Kidney (tissue), 14 donors: ENCODE measurements around the gene P3H4. TPM values are rescaled to one million over a fixed set of nuclear protein-coding genes. Genes with fewer than 3 reads are reported as not detected.

Experiments
- DNase-seq, 5 donors: peaks; one replicate each; pipeline ENCODE4 v3.0.0-alpha.2; 2013 to 2020
- FAIRE-seq: peaks from 2 replicates; lab custom pipeline; 2012; peaks lifted over from hg19 to GRCh38; lab: Jason Lieb, UNC
- H3K27ac ChIP-seq, 2 donors: one replicate each; pipeline ENCODE4 v1.7.0; 2013; ENCODE audit warnings: low read depth in 2 of 2, low read length in 2 of 2, inconsistent platforms in 1 of 2
- H3K27me3 ChIP-seq: one replicate; pipeline ENCODE4 v1.7.1; 2013; ENCODE audit warnings: low read length, inconsistent platforms; ENCODE audit not compliant: control insufficient read depth, insufficient read depth
- H3K36me3 ChIP-seq, 3 donors: one replicate each; pipeline versions ENCODE4 v1.7.0 to v1.7.1; 2013; ENCODE audit warnings: low read length in 3 of 3, control low read depth in 1 of 3, inconsistent platforms in 1 of 3; ENCODE audit not compliant: insufficient read depth in 3 of 3, control insufficient read depth in 2 of 3
- H3K4me1 ChIP-seq, 3 donors: one replicate each; pipeline versions ENCODE4 v1.7.0 to v1.7.1; 2013; ENCODE audit warnings: low read length in 3 of 3, inconsistent platforms in 1 of 3, low read depth in 1 of 3; ENCODE audit not compliant: control insufficient read depth in 2 of 3, insufficient read depth in 2 of 3
- H3K4me3 ChIP-seq, 3 donors: one replicate each; pipeline versions ENCODE4 v1.7.0 to v1.8.1; 2013; ENCODE audit warnings: low read length in 3 of 3, control low read depth in 1 of 3, inconsistent platforms in 1 of 3
- H3K9ac ChIP-seq, 3 donors: one replicate each; pipeline versions ENCODE4 v1.7.0 to v1.7.1; 2013; ENCODE audit warnings: low read length in 3 of 3, control low read depth in 1 of 3, inconsistent platforms in 1 of 3
- H3K9me3 ChIP-seq, 3 donors: one replicate each; pipeline versions ENCODE4 v1.7.0 to v1.7.1; 2013; ENCODE audit warnings: low read length in 3 of 3, control low read depth in 1 of 3, inconsistent platforms in 1 of 3; ENCODE audit not compliant: control insufficient read depth in 2 of 3, insufficient read depth in 1 of 3
- CTCF ChIP-seq: IDR thresholded peaks from 3 replicates; pipeline ENCODE4 v1.5.1; 2012; ENCODE audit warnings: mild to moderate bottlenecking, moderate library complexity, borderline replicate concordance; ENCODE audit not compliant: insufficient read depth; ENCODE audit errors: extremely low read depth
- intact Hi-C: fragments of 100-400 bp; cut with DNase I; formaldehyde crosslinking; loops from one replicate; pipeline ENCODE4 v1.11.1; 2022
- polyA plus RNA-seq: library from polyadenylated mRNA; stranded (reverse); fragments of 350-450 nt; fragmentation: Illumina TruSeq; extraction: RNeasy Lipid Tissue Mini Kit (QIAGEN cat#74804); gene quantifications from one replicate; pipeline ENCODE4 v1.2.3, GENCODE V29; 2014; ENCODE audit warnings: low read depth, low replicate concordance; ENCODE audit not compliant: insufficient read depth
- total RNA-seq: library from RNA; stranded (reverse); fragmentation: NEBNext Ultra II Directional; extraction: Animal tissue kit (Norgen Biotek cat#: 25700); gene quantifications from one replicate; pipeline ENCODE4 v1.2.1, GENCODE V29; 2021
- donor health status: control.
- donor health status: control.
- donor health status: control.
- donor health status: control.
- donor health status: control.
- donor health status: DM: yes; HTN: yes; CAD: no.
- donor health status: Normal renal cell carcinoma (clear cell type).

Gene P3H4
- total and polyA plus RNA-seq, 2 donors from 2014 or later: 13.6 to 13.7 TPM

DNA sequence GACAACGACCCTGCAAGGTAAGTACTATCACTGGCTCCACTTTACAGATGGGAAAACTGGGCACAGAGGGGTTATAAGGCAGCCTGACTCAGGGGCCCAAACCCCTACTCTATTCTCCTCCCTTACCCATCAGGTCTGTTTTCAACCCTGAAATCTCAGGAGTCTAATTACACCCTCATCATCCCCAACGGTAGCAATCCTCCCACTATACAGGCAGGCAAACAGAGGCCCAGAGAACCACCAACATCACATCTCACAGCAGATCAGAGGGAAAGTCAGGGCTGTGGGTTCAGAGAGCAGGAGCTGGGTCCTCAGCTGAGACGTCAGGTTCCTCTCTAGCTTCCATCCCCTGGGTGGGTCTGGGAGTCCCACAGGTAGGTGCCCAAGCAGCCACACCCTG lies 41.8 kb downstream of the P3H4 start:
- Histone ChIP-seq H3K27ac (no peak overlapping the region), H3K4me1 (peaks cover 3 to 28% (median 22%) of the 10 kb centered on the region in 3 donors), H3K4me3 (no peak overlapping the region), H3K9ac (no peak overlapping the region), H3K36me3 (peaks cover 15 to 47% (median 37%) of the 10 kb centered on the region in 3 donors), H3K9me3 (no peaks in the 10 kb centered on the region), H3K27me3 (no peaks in the 10 kb centered on the region)
- no peak for TF ChIP-seq CTCF
- intact Hi-C loops: no loop called here
- DNase-seq (no peak), FAIRE-seq (no peak)

- Histone ChIP-seq H3K4me1 (peaks cover 3 to 24% (median 17%) of the 10 kb centered on the region in 3 donors), H3K36me3 (peaks cover 15 to 52% (median 38%) of the 10 kb centered on the region in 3 donors), H3K27me3 (no peaks in the 10 kb centered on the region), H3K27ac (no peak overlapping the region), H3K9me3 (no peaks in the 10 kb centered on the region), H3K4me3 (no peak overlapping the region), H3K9ac (no peak overlapping the region)
- intact Hi-C loops: no loop called here
- no peak for TF ChIP-seq CTCF
- DNase-seq (no peak), FAIRE-seq (no peak)
These were observed 42.3 kb downstream of the P3H4 start for GRCh38 chr17:41769346-41769862.

GRCh38 chr17:41768682-41769288 lies 43.0 kb downstream of the P3H4 start:
- Histone ChIP-seq H3K36me3 (peaks cover 16 to 56% (median 41%) of the 10 kb centered on the region in 3 donors), H3K9me3 (no peaks in the 10 kb centered on the region), H3K9ac (no peak overlapping the region), H3K27me3 (no peaks in the 10 kb centered on the region), H3K4me3 (no peak overlapping the region), H3K27ac (no peak overlapping the region), H3K4me1 (peaks cover 3 to 19% (median 15%) of the 10 kb centered on the region in 3 donors)
- TF ChIP-seq CTCF: no peak
- FAIRE-seq: no peak
- DNase-seq: no peak
- intact Hi-C loops: no loop called here
